SHP77 treated with DMSO at 0.1 percent for 48 hours (cell line): ENCODE data around the gene ATXN7L1.
"Not testable (repeated sequence)": the region's sequence is repeated elsewhere in the genome, so short reads cannot be mapped to it uniquely, and the experiment has no call there.

Source experiments
- DNase-seq: peaks from one replicate; lab custom pipeline; 2025; lab: John Stamatoyannopoulos, UW

ATXN7L1 gene

DNA sequence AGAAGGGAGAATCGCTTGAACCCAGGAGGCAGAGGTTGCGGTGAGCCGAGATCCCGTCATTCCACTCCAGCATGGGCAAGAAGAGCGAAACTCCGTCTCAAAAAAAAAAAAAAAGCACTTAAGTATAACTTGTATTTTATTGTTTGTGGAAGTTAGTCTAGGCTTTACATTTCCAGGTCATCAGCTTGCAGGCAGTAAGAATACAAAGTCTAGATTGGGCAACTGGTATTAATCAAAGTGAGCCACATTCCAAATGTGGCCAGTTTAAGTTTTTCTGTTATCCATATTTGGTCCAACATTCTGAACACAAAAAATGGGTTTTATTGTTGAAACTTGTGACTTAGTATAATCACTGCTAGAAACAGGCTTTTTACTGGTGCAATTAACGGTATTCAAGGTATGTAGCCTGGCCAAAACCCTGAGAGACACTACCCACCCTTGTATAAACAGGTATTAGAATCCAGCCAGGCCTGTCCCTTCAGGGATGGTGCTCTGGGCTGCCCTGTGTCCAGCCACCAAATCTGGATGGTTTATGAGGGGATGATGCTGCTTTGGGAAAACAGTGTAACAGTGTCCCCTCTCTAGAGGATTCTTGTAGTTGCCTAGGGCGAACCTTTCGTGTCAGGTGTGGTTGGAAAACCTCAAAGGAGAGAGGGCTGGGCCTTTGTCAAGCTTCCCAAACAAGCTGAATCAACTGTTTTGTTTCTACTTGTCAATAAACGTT lies 173.0 kb downstream of the ATXN7L1 start:
- no peak for DNase-seq

GRCh38 chr7:105699568-105700236 lies 176.7 kb downstream of the ATXN7L1 start:
- DNase-seq, result no peak

- no peak for DNase-seq
These were observed 177.9 kb downstream of the ATXN7L1 start for GRCh38 chr7:105698531-105698930.

DNA sequence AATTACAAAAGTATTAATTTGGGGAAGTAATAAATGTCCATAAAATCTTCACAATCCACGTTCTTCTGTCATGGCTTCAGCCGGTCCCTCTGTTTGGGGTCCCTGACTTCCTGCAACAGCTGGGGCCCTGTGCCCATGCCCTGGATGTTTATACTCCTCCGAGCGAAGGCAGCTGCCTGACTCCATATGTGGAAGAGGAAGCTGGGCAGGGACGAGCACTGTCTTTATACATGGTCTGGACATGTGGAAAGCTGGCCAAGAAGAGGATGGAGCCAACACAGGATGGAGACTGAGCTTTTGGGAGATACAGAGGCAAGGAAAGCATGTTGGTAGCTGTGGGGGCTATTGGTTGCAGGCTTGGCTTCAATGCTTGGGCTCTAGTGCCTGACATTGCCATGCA lies 178.6 kb downstream of the ATXN7L1 start:
- no peak for DNase-seq

- not testable (repeated sequence) for DNase-seq
These were observed 179.2 kb downstream of the ATXN7L1 start for GRCh38 chr7:105697169-105697568.

GRCh38 chr7:105693576-105693975 lies 182.8 kb downstream of the ATXN7L1 start:
- no peak for DNase-seq

GRCh38 chr7:105691680-105692564 lies 184.5 kb downstream of the ATXN7L1 start:
- peak; percentile 48 for DNase-seq

- no peak for DNase-seq
These were observed 185.2 kb downstream of the ATXN7L1 start for GRCh38 chr7:105691082-105691679.

GRCh38 chr7:105690325-105690945 lies 186.0 kb downstream of the ATXN7L1 start:
- DNase-seq, result no peak

DNA sequence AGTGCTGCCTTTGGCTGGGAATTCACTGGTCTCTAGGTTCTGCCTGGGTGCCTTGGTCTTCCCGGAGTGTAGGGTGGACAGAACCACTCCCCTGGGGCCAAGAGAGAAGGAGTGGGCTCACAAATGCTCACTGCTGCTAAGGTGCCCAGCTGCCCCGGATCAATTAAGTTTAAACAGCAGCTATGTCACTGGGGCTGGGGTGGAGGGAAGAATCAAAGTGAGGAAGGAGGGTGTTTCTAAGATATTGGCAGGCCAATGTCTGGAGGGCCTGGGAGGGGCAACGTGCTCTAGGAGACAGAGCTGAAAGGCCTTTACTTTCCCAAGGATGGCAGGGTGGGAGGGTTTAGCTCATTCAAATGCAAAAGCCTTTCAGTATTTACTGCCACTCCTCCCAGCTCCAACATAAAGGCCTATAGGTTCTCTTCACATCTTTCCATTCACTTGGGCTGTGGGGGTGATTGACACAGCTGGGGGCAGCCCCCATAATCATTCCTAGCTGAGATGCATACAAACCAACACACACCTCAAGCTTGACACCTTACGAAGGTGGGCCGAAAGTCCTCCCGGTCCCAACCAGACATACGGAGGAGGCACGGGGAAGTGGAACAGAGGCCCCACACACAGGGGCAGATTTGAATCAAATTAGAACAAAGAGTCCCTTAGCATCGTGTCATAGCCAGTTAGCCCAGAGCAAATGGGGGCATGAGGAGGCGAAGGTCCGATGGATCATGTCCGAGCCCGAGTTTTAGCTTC lies 187.2 kb downstream of the ATXN7L1 start:
- no peak for DNase-seq

DNA sequence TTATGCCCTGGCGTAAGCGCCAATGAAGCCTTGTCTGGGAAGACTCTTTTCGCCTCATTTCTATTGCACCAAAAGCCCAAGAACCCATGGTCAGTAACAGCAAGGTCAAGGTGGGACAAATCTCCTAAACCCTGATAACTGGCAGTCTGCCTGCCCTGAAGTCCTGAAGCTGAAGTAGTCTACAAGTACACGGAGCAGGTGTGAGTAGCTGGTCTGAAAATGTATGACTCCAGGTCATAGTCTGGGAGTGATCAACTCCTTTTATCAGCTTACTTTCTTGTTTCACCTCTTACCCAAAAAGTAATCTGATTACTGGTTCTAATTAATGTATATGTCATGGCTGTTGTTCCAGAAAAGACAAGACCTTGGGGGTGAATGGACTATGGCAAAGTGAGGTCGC lies 187.8 kb downstream of the ATXN7L1 start:
- no peak for DNase-seq

GRCh38 chr7:105685161-105685560 lies 191.2 kb downstream of the ATXN7L1 start:
- no peak for DNase-seq

- DNase-seq, result peak; percentile 78
These were observed 193.9 kb downstream of the ATXN7L1 start for GRCh38 chr7:105682341-105683060.

- DNase-seq, result no peak
These were observed 195.8 kb downstream of the ATXN7L1 start for GRCh38 chr7:105680505-105681187.

DNA sequence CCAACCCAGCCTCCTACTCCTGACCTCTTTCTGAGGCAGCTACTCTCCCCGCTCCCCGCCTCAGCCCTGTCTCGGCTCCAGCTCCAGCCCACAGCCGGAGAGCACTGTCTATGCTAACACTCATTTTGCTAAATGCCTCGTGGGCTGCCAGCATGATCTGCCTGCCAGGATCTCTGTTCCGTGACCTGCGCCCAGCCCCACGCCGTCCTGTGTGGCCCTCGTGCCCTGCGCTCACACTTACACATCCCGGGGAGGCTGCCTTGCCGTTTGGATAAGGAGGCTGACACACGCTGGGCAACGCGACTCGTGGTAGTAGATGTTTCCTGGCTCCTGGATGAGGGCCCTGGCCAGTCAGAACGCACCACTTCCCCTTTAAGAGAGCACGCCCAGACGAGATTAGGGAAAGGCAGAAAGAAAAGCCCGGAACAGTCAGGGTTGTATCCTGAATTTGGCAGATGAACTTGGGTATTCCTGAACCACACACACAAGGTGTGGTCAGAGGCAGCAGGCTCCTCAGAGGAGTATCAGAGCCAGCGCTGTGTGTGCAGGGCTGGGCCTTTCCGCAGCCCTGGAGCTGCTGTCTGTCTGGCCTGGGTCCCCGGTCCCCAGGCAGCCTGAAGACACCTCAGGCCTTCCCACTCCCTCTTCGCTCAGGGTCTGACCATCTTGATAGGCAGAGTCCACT lies 197.4 kb downstream of the ATXN7L1 start:
- DNase-seq, result peak; percentile 54

DNA sequence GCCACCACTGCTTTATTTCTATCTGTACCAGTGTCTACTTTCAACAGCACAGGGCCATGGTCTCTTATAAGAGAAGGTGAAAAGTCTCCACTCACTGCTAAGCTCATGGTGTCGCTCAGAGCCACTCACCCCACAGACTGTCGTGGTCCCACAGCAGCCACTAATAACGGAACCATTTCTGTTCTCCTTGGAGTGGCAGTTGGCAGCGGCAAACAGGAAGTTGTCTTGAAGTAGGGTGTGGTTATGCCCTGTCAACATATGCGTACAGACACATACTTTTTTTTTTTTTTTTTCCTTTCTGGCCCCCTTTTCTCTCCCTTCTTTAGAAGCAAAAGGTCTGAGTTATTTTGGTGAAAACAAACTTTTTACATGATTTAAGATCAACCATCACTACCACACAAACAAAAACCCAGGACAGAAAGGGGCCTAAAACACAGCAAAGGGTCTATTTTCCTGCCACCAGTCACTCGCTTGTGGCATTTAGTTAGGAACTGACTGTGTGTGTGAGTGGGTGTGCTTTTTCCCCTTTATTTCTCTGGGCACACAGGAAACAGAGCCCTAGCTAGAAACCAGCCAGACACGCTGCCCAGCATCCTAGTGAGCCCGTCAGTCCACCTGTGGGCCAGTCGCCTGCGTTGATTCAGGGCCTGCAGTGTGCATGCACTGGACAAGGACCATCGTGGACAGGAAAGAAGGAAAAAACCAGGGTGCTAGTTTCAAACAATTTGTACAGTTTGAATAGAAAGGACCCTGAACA lies 198.4 kb downstream of the ATXN7L1 start:
- DNase-seq, result no peak

DNA sequence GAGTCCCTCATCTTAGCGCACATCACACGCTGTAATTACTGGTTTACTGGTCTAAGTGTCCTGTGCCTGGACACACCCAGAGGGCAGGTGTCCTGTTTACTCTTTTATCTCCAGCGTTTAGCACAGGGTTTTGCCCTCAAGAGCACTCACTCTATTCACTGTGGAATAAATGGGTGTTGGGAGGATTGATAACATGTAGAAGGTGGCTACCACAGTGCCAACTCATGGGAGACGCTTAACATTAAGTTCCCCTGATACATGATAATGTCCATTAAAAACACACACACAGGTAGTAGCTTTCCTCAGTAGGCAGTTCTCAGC lies 199.0 kb downstream of the ATXN7L1 start:
- DNase-seq, result no peak

- peak; percentile 64 for DNase-seq
These were observed 200.4 kb downstream of the ATXN7L1 start for GRCh38 chr7:105675934-105676371.
